Measurements from ENCODE around the gene LRRK2. TPM values are rescaled to one million over a fixed set of nuclear protein-coding genes. Genes with fewer than 3 reads are reported as not detected.

Gene LRRK2
- total and polyA plus RNA-seq, 2 of the 8 experiments (the other 6 are each of a cell fraction or from before 2014, with no cell fraction given) = 0.06 to 0.13 TPM

DNA sequence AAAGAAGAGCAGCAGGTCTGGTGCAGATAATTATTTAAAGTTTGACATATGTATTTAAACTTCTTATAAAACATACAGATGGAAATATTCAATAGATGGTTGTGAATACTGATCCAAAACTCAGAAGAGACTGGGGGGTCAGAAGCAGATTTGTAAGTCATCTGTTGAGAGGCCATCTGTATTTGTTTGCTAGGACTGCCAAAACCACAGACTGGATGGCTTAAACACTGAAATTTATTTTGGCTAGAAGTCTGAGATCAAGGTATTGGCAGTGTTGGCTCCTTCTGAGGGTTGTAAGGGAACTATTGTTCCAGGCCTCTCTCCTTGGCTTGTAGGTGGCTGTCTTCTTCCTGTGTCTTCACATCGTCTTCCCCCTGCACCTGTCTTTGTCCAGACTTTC lies 153.9 kb downstream of the LRRK2 start:
- Histone ChIP-seq H3K56ac (replicated peaks; ENCODE audit: insufficient read length, low read depth, low read length) (no peak overlapping the region), H4K91ac (replicated peaks; ENCODE audit: insufficient read length, low read length) (no peak overlapping the region), H2BK15ac (ENCODE audit: low read length) (no peak overlapping the region), H3K4me3 (ENCODE audit: extremely low read depth in 1 of 4, insufficient read depth in 2 of 4, low read depth in 3 of 4, low read length in 4 of 4) (no peak overlapping the region), H2BK12ac (ENCODE audit: low read depth, low read length) (no peak overlapping the region), H2AK5ac (ENCODE audit: low read depth, low read length) (no peak overlapping the region), H4K5ac (ENCODE audit: insufficient read length, low read depth, low read length) (no peak overlapping the region), H3K4me2 (ENCODE audit: insufficient read depth in 1 of 2, low read depth in 2 of 2, low read length in 2 of 2) (no peak overlapping the region), H3K23me2 (ENCODE audit: low read depth, low read length) (no peaks in the 10 kb centered on the region), H3K79me1 (ENCODE audit: low read depth, low read length) (no peaks in the 10 kb centered on the region), H2BK120ac (replicated peaks; ENCODE audit: low read depth, low read length) (no peak overlapping the region), H3K14ac (ENCODE audit: insufficient read length) (no peak overlapping the region), H2AFZ (ENCODE audit: low read length) (no peak overlapping the region), H4K8ac (ENCODE audit: extremely low read depth, insufficient read depth, low read length) (no peak overlapping the region), H4K20me1 (replicated peaks in 1 of 2; ENCODE audit: control insufficient read depth in 1 of 2, insufficient read depth in 2 of 2, low read length in 2 of 2) (no peaks in the 10 kb centered on the region), H2BK20ac (ENCODE audit: low read length) (no peak overlapping the region), H3K27me3 (replicated peaks in 1 of 4; ENCODE audit: control insufficient read depth in 3 of 4, extremely low read depth in 1 of 4, insufficient read depth in 3 of 4, low read length in 3 of 4) (no peaks in the 10 kb centered on the region), H3K4me1 (replicated peaks in 1 of 4; ENCODE audit: control insufficient read depth in 3 of 4, insufficient read depth in 4 of 4, low read length in 3 of 4) (no peaks in the 10 kb centered on the region), H3K9ac (replicated peaks in 1 of 4; ENCODE audit: extremely low read depth in 1 of 4, low read depth in 3 of 4, low read length in 3 of 4) (no peak overlapping the region), H3K9me3 (ENCODE audit: insufficient read depth in 2 of 2, low read depth in 1 of 2, low read length in 1 of 2) (no peaks in the 10 kb centered on the region), H3K23ac (ENCODE audit: insufficient read length) (no peak overlapping the region), H3K4ac (replicated peaks; ENCODE audit: insufficient read length, low read depth, low read length) (no peak overlapping the region), H3K79me2 (ENCODE audit: control insufficient read depth in 1 of 2, insufficient read depth in 2 of 2, low read length in 2 of 2) (no peaks in the 10 kb centered on the region), H3K36me3 (ENCODE audit: control insufficient read depth in 2 of 4, insufficient read depth in 4 of 4, low read length in 3 of 4) (no peaks in the 10 kb centered on the region), H3K18ac (ENCODE audit: extremely low read depth, low read length) (no peak overlapping the region), H3K27ac (ENCODE audit: low read depth, low read length) (no peak overlapping the region), H2BK5ac (ENCODE audit: low read depth, low read length) (no peak overlapping the region)
- no peak for FAIRE-seq
- no peak for DNase-seq (ENCODE audit: low read depth in 1 of 2, low spot score in 2 of 2)
- ChIA-PET CTCF (ENCODE audit: partially characterized antibody) (interaction anchor here (1.1 to 1.5 kb wide), 2 partner anchors 11 to 16 kb away, joined by 3 read pairs; no protein-coding TSS in a partner anchor), POLR2A (ENCODE audit: partially characterized antibody) (no interaction called here)
- 92% methylated on average over 1 of the region's 1 CpG; no CpG with 5 or more reads in 1 of the 2 experiments for WGBS, 2 experiments (ENCODE audit: extremely low coverage in 1 of 2, insufficient coverage in 1 of 2, insufficient read length in 1 of 2, insufficient replicate concordance in 2 of 2, low coverage in 1 of 2, low lambda C conversion rate in 2 of 2, missing lambda C conversion rate in 1 of 2)
- TF ChIP-seq SIX5 (IDR thresholded peaks at IDR 0.05; ENCODE audit: low read depth, low read length) (no peak), CHD1 (IDR thresholded peaks at IDR 0.05; ENCODE audit: low read depth, low read length) (no peak), NANOG (IDR thresholded peaks at IDR 0.05; ENCODE audit: insufficient read depth, low read depth, low read length, poor library complexity, severe bottlenecking) (no peak), JUND (IDR thresholded peaks at IDR 0.05; ENCODE audit: low read length) (no peak), RBBP5 (IDR thresholded peaks at IDR 0.05; ENCODE audit: borderline replicate concordance, low read depth, low read length) (no peak), PHF8 (conservative IDR thresholded peaks at IDR 0.05; ENCODE audit: low read depth, low read length) (no peak), POU5F1 (IDR thresholded peaks at IDR 0.05; ENCODE audit: low read depth, low read length) (no peak)
- TF ChIP-seq, protein P1, sequence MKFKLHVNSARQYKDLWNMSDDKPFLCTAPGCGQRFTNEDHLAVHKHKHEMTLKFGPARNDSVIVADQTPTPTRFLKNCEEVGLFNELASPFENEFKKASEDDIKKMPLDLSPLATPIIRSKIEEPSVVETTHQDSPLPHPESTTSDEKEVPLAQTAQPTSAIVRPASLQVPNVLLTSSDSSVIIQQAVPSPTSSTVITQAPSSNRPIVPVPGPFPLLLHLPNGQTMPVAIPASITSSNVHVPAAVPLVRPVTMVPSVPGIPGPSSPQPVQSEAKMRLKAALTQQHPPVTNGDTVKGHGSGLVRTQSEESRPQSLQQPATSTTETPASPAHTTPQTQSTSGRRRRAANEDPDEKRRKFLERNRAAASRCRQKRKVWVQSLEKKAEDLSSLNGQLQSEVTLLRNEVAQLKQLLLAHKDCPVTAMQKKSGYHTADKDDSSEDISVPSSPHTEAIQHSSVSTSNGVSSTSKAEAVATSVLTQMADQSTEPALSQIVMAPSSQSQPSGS (IDR thresholded peaks at IDR 0.05; ENCODE audit: low read length) = no peak
